Measurements from ENCODE around the gene CNTFR.

DNA sequence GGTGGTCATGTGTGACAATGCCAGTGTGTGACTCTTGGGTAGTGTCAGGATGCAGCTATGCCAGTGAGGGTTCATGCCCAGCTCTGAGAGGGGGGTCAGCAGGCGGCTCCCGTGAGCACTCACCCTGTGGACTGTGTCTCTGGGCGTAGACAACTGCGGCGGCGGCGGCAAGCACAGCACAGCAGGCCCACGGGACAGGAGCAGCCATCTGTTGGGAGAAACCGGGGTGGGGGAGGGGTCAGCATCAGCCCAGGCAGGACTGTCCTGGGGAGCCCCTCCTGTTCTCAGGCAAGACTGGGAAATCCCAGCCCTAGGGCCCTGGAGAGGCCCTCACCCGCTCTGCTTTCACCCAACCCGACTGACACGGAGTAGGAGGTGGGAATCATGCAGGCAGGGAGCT is 20.8 kb downstream of the CNTFR start:
- TF ChIP-seq POLR2A (IDR thresholded peaks at IDR 0.05), result no peak
- TF ChIP-seq, protein P1, sequence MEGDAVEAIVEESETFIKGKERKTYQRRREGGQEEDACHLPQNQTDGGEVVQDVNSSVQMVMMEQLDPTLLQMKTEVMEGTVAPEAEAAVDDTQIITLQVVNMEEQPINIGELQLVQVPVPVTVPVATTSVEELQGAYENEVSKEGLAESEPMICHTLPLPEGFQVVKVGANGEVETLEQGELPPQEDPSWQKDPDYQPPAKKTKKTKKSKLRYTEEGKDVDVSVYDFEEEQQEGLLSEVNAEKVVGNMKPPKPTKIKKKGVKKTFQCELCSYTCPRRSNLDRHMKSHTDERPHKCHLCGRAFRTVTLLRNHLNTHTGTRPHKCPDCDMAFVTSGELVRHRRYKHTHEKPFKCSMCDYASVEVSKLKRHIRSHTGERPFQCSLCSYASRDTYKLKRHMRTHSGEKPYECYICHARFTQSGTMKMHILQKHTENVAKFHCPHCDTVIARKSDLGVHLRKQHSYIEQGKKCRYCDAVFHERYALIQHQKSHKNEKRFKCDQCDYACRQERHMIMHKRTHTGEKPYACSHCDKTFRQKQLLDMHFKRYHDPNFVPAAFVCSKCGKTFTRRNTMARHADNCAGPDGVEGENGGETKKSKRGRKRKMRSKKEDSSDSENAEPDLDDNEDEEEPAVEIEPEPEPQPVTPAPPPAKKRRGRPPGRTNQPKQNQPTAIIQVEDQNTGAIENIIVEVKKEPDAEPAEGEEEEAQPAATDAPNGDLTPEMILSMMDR (IDR thresholded peaks at IDR 0.05), result no peak
